Measurements from ENCODE around the gene TRIM29.

TRIM29 gene

DNA sequence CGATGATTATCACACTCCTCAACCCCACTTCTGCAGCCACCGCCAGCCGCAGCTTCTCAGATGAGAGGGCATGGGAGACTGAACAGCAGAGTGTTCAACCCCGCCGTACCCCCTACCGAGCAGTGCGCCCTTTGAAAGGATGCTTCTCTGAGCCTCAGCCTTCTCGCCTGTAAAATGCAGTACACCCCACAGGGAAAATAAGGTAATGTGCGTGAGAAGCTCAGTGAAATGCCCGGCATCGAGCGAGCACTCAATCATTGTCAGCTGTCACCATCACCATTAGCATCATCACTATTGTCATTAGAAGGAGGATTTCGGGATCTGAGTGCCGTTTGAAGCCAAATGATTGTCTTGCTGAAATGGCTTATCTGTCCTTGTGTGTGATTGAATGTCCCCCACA, 13.6 kb downstream of the TRIM29 start:
- in situ Hi-C loops (cut with MboI; ENCODE audit: low sequenced_read_pairs), result loop anchor here (25.0 kb wide), 1 partner anchor 637 kb away; no protein-coding TSS in a partner anchor

DNA sequence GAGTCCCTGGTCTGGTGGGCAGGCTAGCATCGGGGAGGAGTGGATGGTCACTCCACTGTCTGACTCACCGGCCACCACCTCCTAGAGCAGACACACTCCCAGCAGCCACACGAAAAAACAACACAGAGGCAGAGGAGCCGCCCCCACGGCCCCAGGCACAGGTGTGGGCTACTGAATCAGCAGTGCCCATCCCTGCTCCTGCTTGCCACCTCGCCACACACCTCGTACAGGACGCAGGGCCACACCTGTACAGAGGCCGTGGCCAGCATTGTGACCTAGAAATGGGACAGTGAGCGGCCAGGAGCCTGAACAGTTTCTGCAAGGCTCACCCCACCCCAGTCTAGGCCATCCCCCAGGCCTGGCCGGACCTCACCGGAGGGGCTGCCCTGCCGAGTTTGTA, 14.0 kb downstream of the TRIM29 start:
- in situ Hi-C loops (cut with MboI; ENCODE audit: low sequenced_read_pairs), result loop anchor here (25.0 kb wide), 1 partner anchor 637 kb away; no protein-coding TSS in a partner anchor

DNA sequence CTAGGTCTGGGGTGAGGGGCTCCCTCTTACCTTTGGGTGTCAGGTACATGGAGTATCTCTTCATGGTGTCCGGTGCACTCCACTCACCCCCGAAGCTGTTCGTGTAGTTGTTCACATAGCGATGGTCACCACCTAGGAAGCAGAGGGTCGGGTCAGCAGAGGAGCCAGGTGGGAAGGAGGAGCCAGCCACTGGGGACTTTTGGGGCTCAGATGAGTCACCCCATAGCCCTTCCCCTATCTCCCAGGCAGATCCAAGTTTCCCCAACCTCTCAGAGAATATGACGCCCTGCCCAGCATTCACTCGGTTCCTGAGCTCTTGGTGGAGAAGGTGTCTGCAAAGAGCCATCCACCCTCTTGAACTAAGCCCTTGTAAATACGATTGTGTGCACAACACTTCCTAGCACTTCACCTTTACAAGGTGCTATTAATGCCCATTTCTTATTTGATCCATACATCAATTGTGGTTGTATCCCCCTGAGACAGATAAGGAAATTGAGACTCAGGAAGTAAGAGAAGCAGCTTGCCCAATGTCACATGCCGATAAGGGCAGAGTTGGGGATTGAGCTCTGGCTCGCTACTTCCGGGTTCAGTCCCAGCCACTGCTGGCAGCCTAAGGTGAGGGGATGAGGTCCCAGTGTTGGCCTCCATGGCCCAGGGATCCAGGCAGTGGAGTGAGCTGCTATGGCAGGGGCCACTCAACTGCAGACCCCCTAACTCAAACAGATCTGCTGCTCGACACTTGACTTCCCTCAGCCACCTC, 14.8 kb downstream of the TRIM29 start:
- in situ Hi-C loops (cut with MboI; ENCODE audit: low sequenced_read_pairs), result loop anchor here (25.0 kb wide), 1 partner anchor 636 kb away; no protein-coding TSS in a partner anchor

DNA sequence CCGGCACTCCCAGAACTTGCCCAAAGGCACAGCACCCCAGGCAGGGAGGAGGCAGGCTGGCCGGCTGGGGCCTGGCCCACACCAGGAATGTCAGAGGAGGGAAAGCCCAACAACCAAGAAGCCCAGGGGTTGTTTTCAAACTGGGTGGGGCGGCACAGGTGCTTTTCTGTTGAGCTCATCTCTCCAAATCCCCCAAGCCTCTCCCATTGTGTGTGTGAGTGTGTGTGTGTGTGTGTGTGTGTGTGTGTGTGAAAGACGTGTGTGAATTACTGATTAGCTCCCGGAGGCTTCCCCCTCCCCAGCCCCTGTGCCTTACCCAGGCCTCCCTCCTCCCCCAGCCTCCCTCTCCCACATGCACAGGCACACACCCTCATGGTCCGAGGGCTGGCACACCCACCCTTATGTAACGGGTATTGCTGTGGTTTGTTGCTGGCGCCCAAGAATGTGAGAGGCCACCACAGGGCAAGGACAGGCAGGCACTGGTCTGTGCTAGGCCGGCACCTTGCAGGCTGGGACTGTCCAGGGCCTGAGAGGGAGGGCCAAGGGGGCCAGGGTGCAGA, 15.9 kb downstream of the TRIM29 start:
- in situ Hi-C loops (cut with MboI; ENCODE audit: low sequenced_read_pairs), result loop anchor here (25.0 kb wide), 1 partner anchor 635 kb away; no protein-coding TSS in a partner anchor

DNA sequence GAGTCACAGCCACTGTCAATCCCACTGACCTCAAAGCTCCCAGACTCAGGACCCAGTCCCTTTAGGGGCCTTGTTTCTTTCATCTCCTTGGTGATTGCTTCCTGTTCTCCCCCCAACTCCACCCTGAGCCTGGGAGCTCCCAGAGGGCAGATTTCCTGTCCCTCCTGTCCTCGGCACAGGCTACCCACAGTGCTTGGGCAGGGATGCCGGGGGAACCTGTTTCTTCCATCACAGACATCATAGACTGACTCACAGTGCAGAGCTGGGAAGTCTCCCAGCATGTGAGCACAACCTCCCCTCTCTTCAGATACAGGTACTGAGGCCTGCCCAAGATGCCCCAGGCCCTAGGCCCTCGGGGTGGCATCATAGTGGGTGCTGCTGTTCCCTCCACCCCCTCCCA, 16.6 kb downstream of the TRIM29 start:
- in situ Hi-C loops (cut with MboI; ENCODE audit: low sequenced_read_pairs), result loop anchor here (25.0 kb wide), 1 partner anchor 634 kb away; no protein-coding TSS in a partner anchor

DNA sequence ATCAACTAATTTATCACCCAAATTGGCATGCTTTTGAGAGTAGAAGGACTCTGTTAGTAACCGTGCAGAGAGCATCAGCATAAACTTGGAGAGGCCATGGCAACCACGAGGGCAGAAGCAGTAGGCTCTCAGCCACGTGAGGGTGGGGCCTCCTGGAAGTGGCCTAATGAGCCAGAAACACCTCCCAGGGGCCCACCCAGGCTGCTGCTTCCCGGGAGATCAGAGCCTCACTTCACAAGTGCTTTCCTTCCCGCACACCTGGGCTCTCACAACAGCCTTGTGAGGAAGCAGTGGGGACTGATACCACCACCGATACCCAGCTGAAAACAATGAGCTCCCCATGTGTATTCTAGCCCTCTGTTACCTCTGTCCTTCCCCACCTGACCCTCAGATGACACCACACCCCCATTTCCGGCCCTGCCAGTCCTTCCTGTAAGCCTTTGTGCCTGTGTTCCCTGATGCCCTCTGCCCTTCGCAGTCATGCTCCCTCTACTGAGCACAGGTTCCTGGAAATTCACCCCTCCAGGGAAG, 17.0 kb downstream of the TRIM29 start:
- in situ Hi-C loops (cut with MboI; ENCODE audit: low sequenced_read_pairs), result loop anchor here (25.0 kb wide), 1 partner anchor 634 kb away; no protein-coding TSS in a partner anchor

DNA sequence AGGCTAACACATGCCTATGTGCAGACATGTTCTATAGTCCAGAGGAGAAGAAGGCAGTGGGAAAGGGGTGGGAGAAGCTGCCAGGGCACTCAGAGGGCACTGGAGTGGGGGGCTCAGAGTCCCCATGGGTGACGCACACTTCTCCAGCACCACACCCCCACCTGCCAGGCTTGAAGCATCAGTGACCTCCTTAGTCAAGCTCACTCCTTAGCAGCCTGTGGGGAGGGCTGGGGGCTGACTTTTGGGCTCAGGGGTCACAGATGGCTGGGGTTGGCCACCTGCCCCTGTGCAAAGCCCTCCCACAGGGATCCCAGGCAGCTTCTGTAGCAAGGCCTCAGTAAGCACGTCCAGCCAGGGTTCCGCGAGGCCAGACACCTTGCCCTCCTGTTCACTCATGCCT, 18.8 kb downstream of the TRIM29 start:
- in situ Hi-C loops (cut with MboI; ENCODE audit: low sequenced_read_pairs), result loop anchor here (25.0 kb wide), 1 partner anchor 632 kb away; no protein-coding TSS in a partner anchor

DNA sequence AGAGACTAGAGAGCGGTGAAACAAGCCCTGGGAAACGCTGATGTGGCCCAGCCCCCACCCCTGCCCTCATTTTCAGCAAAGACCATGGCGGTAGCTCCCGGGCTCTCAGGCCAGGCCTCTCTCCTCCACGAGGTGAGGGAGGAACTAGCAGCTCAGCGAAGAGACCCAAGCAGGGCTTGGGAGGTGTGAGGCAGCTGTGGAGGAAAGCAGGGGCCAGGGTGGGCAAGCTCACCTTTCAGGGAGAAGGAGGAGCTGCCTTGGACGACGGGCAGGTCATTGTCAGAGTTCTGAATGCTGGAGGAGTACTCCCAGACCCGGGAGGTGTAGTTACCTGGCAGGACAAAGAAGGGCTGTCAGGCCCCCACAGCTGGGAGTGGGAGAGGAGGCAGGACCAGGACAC, 19.9 kb downstream of the TRIM29 start:
- in situ Hi-C loops (cut with MboI; ENCODE audit: low sequenced_read_pairs), result loop anchor here (25.0 kb wide), 1 partner anchor 631 kb away; no protein-coding TSS in a partner anchor

DNA sequence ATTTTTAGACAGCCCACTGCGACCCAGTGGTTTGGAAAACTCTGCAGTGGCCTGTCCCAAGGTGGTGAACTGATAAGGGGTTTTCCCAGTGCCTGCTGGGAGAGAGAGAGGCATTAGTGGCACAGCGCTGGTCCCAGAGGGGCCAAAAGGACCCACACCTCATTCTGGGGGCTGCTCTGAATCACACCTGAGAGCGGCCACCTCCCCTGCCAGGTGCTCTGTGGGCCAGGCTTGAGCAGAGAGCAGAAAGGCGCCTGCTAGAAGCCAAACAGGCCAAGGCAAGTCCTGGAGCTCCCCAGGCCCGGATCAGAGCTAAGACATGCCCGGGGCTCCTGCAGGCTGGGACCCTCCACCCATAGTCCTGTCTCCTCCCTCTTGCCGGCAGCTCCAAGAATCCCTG, 20.9 kb downstream of the TRIM29 start:
- in situ Hi-C loops (cut with MboI; ENCODE audit: low sequenced_read_pairs), result loop anchor here (25.0 kb wide), 1 partner anchor 630 kb away; no protein-coding TSS in a partner anchor

DNA sequence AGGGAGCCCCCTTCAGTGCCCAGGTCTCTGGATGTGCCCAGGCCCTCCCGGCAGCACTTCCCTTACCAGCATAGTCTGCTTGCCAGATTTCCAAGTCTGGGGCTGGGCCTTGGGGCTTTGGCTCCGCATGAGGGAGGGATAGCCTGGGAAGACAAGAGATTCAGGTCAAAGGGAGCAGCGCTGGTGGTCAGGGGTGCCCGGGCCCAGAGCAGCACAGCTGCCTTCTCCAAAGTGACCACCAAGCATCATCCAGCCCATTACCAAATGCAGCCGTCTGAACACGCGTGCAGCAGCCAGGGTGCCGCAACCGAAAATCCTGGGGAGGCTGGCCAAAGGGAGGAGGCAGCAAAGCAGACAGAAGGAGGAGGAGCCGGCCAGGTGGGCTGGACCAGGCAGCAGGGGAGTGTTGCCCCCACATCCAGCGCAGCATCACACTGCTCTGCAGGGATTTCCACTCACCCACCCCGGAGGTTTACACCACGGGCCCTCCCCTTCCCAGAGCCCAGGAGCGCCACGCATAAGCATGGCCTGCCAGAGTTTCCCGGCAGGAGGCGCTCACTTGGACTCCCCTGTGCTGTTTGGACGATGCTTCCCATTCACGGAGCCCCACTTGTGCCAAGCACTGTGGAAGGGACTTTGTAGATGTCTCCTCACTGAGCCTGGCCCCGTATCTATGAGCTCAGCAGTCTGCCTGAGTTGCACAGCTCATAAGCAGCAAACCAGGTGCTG, 22.5 kb downstream of the TRIM29 start:
- in situ Hi-C loops (cut with MboI; ENCODE audit: low sequenced_read_pairs), result loop anchor here (25.0 kb wide), 1 partner anchor 628 kb away; no protein-coding TSS in a partner anchor

DNA sequence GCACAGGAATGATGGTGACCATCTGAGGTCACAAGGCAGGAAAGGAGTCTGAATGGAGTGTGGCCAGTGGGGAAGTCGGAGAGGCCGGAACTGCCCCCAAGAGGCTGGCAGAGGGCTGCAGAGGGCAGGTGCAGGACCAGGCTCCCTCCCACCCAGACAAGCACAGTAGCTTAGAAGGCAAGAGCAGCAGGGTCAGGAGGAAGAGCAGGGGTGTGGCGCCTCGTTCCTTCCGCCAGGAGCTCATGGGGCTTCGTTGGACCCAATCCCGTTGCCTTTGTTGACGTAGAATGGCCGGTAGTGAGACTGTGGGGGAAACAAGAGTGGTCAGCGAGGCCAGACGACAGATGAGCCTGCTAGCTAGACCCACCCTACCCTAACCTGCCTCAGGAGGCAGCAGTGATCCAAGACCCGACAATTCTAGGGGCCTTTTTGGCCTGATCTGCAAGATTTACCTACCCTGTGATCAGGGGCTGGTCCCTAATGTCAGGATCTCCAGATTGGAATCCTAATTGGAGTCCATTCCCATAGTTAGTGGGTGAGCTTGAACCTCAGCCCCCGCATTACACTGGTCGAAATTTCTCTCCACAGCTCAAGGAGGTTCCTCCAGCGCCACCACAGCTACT, 25.6 kb downstream of the TRIM29 start:
- in situ Hi-C loops (cut with MboI; ENCODE audit: low sequenced_read_pairs), result loop anchor here (25.0 kb wide), 1 partner anchor 625 kb away; no protein-coding TSS in a partner anchor

DNA sequence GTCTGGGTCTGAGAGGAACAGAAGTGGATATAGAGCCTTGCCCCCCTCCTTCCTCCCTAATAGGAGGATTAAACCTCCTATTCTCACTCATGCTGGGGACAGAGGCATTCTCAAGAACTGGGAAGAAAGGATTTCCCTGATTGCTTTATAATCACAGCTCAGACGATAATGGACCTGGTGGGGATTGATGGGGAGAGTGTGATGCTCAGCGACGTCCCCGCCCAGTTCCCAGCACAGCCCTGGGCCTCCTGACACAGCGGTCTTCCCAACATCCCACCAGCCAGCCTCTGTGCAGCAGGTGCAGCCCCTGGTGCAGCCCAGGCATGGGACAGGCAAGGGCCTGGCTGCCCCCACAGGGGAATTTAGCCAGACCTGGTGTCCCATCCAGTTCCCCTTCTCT, 28.4 kb downstream of the TRIM29 start:
- in situ Hi-C loops (cut with MboI; ENCODE audit: low sequenced_read_pairs), result loop anchor here (10.0 to 25.0 kb wide), 2 partner anchors 455 to 622 kb away; no protein-coding TSS in a partner anchor

DNA sequence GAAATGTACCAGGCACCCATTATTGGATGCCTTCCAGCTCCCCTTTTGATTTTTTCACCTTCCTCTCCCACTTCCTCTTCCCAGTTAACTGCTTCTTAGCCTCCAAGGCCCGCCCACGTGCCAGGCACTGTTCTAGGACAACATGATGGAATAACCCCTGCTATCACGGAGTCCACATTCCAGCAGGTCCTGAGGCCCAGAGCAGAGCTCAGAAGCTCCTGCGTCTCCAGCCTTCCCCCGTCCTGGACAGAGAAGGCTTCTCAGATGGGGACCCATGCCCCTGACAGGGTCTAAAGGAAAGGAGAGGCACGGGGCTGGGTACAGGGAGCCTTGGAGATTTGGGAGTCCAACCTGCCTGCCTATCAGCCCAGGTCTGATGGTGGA, 29.1 kb downstream of the TRIM29 start:
- in situ Hi-C loops (cut with MboI; ENCODE audit: low sequenced_read_pairs), result loop anchor here (10.0 to 25.0 kb wide), 2 partner anchors 454 to 621 kb away; no protein-coding TSS in a partner anchor

DNA sequence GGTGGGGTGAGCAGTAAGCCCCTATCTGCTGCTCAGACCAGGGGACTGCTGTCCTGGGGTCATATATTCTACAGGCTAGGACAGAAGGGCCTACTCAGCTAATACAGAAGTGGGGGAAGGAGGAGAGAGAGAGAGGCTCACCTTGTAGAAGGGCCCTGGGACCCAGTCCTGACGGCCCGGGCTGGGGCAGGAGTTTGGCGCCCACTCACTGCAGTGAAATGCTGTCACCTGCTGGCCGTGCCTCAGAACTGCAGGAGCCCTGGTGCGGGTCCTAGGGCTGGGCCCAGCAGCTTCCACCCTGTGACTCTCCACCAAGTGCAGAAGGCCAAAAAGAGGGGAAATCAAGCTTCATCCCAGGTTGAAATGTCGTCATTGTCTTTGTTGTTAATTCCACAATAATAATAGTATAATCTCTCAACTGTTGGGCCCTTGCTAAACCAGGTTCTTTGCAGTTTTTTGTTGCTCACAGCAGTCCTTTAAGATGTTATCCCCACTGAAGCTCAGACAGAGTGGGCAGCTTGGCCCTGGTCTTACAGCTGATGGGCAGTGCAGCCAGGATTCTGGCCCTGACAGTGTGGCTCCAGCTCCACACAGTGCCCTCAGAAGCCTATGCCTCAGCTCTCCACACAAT, 29.6 kb downstream of the TRIM29 start:
- in situ Hi-C loops (cut with MboI; ENCODE audit: low sequenced_read_pairs), result loop anchor here (10.0 to 25.0 kb wide), 2 partner anchors 453 to 621 kb away; no protein-coding TSS in a partner anchor

DNA sequence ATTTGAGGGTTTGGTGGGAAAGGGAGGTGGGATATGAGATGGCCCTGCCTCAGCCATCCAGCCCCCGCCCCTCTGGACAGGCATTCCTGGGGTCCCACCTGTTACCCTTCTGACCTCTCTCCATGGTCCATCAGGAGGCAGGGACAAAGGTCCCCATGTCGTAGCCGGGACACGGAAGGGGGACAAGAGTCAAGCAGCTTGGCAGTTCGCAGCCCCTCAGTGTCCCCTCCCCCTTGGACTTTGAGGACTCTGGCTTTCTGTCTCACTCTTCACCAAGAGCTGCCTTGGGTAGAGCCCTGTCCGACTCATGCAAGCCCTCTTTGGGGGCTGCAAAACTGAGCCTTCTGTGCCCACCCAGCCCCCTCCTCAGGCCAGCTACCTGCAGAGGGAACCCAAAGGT, 30.2 kb downstream of the TRIM29 start:
- in situ Hi-C loops (cut with MboI; ENCODE audit: low sequenced_read_pairs), result loop anchor here (10.0 to 25.0 kb wide), 2 partner anchors 453 to 620 kb away; no protein-coding TSS in a partner anchor

DNA sequence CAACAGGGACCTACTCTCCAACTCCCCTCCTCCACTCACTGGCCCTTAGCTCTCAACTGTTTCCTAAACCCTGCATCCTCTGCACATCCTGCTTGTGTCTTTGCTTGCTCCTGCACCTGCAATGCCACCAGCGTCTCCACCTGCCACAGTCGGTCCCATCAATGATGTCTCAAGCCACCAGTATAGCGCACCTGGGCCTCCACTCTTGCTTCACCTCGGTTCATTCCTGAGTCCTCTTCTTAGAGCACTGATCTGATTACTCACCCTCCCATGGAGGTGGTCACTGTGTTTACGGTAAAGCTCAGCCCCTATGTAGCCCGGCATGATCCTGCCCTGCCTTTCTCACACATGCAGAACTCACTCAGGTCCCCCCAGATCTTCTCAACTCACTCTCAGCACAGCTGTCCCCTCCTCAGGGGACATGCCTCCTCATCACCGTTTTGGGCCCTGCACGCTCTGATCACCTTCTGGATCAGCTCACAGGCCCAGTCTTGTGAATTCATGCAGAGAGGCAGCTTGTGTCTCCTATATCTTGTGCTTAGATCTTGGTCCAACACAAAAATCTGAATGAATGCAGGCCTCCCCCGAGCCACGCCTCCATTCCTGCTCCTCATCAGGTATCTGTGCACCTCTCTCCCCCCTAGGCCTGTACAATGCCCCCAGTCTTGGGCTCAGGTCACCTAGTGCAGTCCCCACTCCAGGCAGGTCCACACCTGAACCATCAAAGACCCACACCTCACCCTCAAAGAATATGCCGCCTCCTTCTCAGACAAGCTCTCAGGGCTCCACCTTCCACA, 31.4 kb downstream of the TRIM29 start:
- in situ Hi-C loops (cut with MboI; ENCODE audit: low sequenced_read_pairs), result loop anchor here (10.0 to 25.0 kb wide), 2 partner anchors 452 to 619 kb away; no protein-coding TSS in a partner anchor

DNA sequence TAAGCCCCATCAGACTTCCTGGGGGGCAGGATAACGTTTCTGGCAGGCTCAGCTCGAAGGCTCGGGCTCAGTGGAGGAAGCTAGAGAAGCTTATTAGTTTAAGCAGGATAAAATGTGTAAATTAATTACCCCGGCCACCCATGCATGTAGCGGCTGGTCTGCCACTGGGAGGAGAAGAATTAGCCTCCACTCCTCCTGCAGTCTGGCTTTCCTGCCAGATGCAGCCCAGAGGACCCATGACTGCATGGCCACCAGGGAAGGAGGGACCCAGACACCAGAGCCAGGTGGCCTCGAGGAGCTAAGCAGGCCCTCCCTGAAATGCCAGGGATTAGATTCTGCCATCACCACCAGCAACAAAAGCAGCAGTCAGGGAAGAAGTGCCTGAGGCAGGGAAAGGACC, 32.3 kb downstream of the TRIM29 start:
- in situ Hi-C loops (cut with MboI; ENCODE audit: low sequenced_read_pairs), result loop anchor here (10.0 to 25.0 kb wide), 2 partner anchors 451 to 618 kb away; no protein-coding TSS in a partner anchor

DNA sequence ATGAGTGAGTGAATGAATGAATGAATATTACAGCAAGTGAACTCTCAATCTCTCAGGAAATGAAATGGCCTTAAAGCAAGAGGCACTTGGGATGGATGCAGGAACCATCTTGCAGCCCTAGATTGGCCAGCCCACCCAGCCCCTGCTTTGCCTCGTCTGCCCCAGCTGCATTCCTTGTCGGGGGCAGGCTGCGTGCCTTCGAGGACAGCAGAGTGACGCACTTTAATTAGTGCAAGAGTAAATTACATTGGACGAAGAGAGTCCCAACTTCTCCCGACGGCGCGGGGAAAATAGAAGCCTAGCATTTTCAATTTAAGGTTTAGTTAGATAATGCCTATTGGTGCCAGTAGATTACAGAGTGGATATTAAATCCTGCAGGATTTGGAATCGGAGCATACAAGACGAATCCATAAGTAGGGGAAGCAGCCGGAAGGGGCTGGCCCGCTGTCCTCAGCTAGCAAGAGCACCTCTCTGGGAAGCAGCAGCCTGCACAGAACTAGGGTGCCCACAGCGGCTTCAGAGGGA, 33.8 kb downstream of the TRIM29 start:
- in situ Hi-C loops (cut with MboI; ENCODE audit: low sequenced_read_pairs), result loop anchor here (10.0 to 25.0 kb wide), 2 partner anchors 449 to 617 kb away; no protein-coding TSS in a partner anchor

DNA sequence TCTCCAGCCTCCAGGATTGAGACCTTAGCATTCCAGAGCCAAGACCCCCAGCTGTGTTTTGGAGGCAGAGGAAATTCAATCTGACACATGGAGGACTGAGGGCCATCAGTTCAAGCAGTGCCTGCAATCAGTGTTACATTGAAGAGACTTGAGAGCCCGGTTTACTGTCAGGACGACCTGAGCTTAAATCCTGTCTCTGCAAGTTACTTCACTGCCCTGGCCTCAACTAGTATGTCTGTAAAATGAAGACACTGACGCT, 35.1 kb downstream of the TRIM29 start:
- in situ Hi-C loops (cut with MboI; ENCODE audit: low sequenced_read_pairs), result loop anchor here (10.0 to 25.0 kb wide), 2 partner anchors 448 to 615 kb away; no protein-coding TSS in a partner anchor
